ENCODE data around the gene ATP1A3. TPM values are rescaled to one million over a fixed set of nuclear protein-coding genes. Genes with fewer than 3 reads are reported as not detected.

ATP1A3 gene
- total RNA-seq, 1 donor: 5.4 TPM

DNA sequence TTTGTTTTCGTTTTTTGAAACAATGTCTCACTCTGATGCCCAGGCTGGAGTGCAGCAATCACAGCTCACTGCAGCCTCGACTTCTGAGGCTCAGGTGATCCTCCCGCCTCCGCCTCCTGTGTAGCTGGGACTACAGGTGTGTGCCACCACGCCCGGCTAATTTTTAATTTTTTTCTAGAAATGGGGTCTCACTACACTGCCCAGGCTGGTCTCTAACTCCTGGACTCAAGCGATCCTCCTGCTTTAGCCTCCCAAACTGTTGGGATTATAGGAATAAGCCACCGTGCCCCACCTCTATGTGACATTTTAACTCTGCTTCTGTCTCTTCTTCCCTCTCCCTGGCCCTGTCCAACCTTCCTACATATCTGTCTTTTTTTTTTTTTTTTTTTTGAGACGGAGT is 5.1 kb downstream of the ATP1A3 start:
- no peak for DNase-seq (ENCODE audit: low read depth in 2 of 3, low spot score in 2 of 3)

DNA sequence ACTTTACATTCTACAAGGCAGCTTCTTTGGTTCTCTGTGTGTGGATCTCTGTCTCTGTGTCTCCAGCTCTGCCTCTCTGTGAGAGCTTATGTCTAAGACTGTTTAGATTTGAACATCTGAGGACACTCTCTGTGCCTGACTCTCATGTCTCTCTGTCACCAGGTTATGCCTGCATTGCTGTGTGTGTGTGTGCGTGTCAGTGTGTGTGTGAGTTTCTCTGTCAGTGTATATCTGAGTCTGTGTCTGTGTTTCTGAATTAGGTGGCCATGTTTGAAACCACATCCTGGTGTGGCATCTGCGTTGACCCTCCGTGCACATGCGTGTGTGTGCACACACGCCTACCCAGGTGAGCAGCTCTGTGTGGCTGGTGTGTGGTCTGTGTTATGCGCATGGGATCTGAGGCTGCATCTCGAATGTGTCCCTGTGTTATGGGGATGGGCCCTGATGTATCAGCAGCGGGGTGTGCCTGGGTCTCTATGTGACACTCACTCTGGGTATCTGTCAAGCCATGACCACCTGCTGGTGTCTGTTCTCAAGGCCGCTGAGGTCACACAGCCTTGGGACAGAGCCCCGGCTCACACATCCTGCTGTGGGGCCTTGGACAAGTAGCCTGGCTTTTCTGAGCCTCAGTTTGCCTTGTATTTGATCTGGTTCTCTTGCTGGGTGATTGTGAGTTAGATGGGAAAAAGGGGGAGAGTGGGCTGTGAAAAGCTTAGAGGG is 6.7 kb downstream of the ATP1A3 start:
- DNase-seq (ENCODE audit: low read depth in 2 of 3, low spot score in 2 of 3): no peak

DNA sequence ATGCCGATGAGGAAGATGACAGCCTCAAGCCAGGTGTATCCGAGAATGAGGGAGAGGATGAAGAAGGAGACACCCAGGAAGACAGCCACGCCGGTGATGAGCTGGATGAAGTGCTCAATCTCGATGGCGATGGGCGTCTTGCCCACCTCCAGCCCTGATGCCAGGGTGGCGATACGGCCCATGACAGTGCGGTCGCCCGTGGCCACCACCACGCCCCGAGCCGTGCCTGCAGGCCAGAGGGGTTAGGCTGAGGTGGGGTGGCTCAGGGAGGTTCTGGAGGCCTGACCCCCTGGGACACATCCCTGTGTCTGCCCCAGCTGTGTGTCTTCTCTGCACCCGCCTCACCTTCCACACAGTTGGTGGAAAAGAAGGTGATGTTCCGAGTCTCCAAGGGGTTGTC is 9.1 kb downstream of the ATP1A3 start:
- no peak for DNase-seq (ENCODE audit: low read depth in 2 of 3, low spot score in 2 of 3)

DNA sequence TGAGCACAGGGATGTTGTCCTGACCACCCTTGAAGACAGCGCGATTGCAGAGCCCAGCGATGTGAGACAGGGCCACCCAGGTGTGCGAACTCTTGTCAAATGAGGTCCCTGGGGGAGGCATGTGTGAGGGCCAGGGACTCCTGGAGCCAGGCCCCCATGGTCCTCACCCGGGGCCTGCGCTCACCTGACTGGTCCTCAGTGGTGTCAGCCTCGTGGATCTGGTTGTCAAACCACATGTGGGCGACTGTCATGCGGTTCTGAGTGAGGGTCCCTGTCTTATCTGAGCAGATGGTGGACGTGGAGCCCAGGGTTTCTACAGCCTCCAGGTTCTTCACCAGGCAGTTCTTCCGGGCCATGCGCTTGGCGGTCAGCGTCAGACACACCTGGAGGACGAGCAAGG is 12.3 kb downstream of the ATP1A3 start:
- DNase-seq (ENCODE audit: low read depth in 2 of 3, low spot score in 2 of 3): no peak

DNA sequence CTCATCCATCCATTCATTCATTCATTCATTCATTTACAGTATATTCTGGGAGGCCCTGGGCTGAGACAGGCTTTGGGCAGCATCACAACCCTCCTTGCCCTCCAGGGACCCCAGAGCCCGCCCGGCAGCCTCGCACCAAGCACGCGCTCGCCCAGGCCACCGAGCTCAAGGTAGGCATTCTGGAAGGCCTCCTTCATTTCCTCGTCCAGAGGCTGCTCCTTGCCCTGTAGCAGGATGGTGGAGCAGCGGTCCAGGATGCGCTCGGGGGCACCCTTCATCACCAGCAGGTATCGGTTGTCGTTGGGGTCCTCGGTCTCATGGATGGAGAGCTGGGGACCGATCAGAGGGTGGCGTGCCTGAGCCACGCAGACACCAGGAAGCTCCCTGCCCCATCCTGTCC is 15.6 kb downstream of the ATP1A3 start:
- no peak for DNase-seq (ENCODE audit: low read depth in 2 of 3, low spot score in 2 of 3)

DNA sequence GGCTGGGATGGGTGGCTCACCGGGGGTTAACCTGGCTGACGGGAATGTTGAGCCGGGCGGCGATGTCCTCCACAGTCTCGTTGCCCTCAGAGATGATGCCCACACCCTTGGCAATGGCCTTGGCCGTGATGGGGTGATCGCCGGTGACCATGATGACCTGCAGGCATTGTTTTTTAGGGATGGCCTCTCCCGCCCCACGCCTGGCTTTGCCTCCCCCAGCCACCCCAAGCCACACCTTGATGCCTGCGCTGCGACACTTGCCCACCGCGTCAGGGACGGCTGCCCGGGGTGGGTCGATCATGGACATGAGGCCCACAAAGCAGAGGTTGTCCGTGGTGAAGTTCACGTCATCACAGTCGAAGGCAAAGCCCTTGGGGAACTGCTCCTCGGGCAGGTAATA is 16.1 kb downstream of the ATP1A3 start:
- no peak for DNase-seq (ENCODE audit: low read depth in 2 of 3, low spot score in 2 of 3)

DNA sequence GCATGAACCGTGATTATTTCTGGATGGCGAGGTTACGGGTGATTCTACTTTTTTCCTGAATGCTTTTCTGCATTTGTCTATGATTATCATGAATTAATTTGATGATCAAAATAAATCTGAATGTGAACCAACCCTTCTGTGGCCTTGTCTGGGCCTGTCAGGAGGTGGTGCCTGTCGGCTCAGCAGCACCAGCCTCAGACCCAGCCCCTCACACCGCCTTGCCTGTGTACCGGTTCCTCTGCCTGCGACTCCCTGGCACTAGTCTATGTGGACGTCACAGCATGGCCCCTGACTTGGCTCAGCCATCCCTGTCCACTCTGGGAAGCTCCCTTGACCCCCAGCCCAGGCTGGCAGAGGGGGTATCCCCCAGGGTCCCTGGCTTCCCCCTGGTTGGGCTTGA is 19.4 kb downstream of the ATP1A3 start:
- DNase-seq (ENCODE audit: low read depth in 2 of 3, low spot score in 2 of 3): no peak

DNA sequence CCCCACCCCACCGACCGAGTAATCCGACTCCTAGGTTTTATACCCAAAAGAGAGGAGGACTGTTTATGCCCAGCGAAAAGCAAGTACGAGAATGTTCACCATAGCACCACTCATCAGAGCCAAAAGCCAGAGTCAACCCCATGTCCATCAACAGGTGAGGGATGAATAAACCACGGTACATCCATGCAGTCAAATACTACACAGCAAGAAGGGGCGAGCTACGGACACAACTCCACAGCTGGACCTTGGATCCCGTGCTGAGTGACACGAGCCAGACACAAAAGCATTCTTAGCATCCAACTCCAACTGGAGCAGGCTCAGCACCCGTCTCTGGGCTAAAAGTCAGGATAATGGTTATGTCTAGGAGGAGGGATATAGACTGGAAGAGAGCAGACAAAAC is 22.7 kb downstream of the ATP1A3 start:
- no peak for DNase-seq (ENCODE audit: low read depth in 2 of 3, low spot score in 2 of 3)

DNA sequence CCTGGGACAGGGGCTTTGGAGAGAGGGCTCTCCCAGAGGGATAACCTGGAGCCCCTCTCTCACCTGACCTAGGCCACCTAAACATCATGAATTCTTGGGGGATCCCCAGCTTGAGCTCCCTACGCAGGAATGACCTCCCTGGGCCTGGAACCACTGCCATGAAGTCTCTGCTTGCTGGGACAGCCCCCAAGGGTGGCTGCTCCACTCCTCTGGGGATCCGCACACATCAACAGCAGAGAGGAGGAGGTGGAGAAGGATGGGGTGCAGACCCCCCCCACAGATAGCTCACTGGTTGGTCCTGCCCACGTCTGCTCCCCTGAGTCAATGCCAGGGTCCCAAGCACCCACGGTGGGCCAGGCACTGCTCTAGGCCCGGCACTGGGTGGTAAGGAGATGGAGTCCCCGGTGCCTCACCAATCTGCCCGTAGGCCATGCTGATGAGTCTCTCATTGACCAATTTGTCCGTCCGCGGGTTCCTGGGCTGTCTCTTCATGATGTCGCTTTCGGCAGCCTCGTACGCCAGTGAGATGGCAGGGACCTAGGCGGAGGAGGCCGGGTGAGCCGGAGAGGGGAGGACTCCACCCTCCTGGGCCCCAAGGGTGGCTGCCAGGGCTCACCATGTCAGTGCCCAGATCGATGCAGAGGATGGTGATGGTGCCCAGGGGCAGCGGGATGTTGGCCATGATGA is 24.1 kb downstream of the ATP1A3 start:
- DNase-seq (ENCODE audit: low read depth in 2 of 3, low spot score in 2 of 3): no peak

DNA sequence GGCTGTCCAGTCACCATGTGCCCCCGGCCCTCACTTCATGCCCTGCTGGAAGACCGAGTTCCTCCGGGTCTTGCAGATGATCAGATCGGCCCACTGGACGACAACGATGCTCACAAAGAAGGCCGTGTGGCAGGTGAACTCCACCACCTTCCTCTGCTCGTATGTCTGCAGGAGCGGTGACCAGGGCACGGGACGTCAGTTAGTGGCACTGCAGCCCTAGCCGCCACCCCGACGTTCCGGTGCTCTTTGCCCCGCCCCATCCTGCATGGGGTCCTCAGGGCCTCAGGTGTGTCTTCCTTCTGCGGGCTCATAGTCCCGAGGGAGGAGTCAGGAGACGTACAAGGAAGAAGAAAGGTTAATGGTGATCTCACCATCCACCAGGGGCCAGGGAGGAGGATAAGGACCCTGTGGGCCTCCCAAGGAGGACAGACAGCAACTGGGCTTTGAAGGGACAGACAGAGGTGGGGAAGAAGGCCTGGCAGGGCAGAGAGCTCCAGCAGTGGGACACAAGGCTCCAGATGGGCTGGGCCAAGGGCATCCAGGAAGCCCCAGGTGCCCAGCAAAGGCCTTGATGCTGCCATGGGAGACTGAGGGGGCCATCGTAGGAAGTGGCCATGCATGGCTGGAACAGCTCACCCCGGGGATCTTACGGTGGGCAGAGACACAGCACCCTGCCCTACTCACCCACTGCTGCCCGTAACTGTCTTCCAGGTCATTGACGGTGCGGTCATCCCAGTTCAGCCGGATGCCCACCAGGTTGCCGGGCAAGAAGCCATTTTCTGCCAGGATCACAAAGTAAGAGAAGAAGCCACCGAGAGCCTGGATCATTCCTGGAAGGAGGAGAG is 25.1 kb downstream of the ATP1A3 start:
- DNase-seq (ENCODE audit: low read depth in 2 of 3, low spot score in 2 of 3): no peak

DNA sequence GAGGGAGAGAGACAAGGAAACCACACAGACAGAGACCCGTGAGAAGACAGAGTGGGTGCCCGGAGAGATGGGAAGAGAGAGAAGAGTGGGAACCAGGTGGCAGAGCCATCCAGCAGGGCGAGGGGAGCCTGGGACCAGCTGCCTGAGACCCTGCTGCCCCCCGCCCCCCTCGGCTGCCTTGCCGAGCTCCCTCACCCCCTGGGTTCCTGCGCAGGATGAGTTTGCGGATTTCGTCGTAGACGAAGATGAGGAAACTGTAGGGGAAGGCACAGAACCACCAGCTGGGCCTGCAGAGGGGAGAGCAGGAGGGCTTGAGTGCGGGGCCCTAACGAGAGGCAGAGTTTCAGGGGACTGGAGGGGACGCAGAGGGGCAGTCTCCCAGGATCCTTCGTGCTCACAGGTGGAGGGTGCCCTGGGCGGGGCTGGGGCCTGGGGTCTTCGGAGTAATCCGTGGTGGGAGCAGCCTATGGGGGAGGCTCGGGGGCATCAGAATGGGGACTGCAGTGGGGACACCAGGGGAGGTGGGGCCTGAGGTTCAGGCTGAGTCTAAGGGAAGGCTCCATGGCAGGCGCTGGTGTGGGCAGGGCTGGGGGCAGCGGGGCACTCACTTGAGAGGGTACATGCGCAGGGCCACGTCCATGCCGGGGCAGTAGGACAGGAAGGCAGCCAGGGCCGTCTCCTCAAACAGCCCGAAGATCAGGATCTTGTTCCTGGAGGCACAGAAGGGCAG is 26.8 kb downstream of the ATP1A3 start:
- peak in 2 of 3 donors; percentile 67 to 86 for DNase-seq (ENCODE audit: low read depth in 2 of 3, low spot score in 2 of 3)

DNA sequence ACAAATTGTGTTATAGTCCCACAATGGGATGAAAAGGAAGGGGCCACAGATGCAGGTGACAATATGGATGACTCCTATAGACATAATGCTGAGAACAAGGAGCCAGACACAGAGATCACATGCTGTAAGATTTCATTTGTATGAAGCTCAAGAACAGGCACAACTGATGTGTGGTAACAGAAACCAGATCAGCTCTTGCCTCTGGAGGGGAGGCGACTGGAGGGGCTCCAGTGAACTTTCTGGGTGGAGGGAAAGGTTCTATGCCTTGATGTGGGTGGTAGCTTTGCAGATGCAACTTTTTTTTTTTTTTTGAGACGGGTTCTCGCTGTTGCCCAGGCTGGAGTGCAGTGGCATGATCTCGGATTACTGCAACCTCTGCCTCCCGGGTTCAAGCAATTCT is 28.9 kb downstream of the ATP1A3 start:
- no peak for DNase-seq (ENCODE audit: low read depth in 2 of 3, low spot score in 2 of 3)

DNA sequence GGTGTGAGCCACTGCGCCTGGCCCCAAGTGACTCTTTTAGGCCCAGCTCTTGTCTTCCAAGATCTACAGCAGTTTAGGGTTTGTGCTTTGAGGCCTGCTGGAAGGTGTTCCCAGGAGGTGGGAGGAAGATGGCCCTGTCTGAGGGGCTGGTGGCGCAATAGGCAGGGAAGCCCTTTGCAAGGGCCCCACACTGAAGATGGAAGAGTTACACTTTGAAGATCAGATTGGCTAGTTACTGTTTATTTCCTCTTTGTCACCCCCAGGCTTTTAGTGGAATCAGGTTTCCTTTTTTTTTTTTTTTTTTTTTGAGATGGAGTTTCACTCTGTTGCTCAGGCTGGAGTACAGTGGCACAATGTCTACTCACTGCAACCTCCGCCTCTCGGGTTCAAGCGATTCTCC is 33.1 kb downstream of the ATP1A3 start:
- no peak for DNase-seq (ENCODE audit: low read depth in 2 of 3, low spot score in 2 of 3)

DNA sequence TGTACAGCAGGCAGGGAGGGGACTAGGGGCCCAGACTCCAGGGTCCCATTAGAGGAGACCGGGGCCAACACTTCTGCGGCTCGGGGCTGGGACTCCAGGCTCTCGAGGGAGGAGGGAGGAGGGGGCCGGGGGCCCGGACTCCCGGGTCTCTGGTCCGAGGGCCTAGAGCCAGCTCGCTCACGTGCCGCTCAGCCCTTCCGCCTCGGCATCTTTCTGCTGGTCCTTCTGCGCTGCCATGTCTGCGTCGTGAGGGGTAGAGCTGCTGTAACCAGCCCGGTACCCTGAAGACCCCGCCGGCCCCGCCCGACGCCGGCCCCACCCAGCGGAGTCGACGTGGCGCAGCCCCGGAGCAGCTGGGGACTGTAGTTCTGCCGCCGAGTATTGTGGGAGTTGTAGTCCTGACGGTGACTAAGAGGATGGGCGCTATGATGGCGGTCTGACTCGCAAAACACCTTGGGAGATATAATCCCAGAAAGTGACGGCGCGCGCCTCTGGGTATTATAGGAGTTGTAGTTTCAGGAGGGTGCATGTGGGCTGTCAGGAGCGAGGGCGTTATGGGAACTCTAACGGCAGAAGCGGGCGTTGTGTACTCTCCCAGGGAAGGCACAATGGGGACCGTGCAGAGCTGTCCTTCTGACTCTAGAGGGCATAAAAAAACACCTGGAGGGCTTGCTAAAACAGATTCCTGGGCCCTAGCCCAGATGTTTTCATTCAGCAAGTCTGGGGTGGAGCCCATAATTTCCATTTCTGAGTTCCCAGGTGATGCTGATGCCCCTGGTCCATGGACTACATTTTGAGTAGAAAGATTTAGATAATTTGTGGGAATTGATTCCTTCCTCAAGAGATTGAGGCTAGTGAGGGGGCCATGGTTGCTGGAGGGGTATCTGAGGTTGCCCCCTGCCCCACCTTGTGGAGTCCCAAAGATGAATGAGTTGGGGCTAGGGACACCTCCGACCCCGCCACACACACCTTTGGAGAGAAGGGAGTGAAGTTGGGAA is 34.7 kb downstream of the ATP1A3 start, which contains the start of gene RABAC1:
RABAC1 (minus strand) TSS at position 266 of the 998 bp plus-strand sequence; CDS start at position 237, 29 bp downstream.
- DNase-seq (ENCODE audit: low read depth in 2 of 3, low spot score in 2 of 3): peak in 2 of 3 donors; percentile 85 to 90

DNA sequence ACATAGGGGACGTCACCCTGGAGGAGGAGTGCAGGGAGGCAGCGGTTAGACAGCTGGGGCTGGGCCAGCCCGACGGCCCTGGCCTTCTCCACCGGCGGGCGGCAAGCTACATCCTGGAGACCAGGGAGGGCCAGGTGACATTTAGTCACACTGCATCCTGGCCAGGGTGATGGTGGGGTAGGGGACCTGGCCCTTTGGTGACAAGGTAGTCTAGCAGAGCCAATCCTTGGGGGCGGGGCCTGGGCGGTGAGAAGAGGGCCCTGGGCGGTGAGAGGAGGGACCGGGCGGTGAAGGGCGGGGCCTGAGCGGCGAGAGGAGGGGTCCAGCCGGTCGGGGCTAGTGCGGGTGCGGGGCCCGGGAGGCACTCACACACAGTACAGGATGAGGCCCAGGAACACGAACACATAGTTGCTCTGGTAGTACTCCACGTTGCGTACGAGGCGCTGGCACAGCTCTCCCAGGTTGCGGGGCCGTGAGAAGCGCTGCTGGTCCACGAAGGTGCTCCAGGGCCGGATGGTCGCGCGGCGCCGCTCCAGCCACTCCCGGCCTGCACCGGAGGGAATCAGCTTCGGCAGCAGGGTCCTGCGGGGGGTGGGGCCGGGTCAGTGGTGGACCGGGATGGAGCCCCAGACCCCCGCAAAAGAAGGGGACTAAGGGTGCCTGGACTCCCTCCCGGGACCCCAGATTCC is 35.5 kb downstream of the ATP1A3 start:
- peak in 2 of 3 donors; percentile 68 to 79 for DNase-seq (ENCODE audit: low read depth in 2 of 3, low spot score in 2 of 3)

DNA sequence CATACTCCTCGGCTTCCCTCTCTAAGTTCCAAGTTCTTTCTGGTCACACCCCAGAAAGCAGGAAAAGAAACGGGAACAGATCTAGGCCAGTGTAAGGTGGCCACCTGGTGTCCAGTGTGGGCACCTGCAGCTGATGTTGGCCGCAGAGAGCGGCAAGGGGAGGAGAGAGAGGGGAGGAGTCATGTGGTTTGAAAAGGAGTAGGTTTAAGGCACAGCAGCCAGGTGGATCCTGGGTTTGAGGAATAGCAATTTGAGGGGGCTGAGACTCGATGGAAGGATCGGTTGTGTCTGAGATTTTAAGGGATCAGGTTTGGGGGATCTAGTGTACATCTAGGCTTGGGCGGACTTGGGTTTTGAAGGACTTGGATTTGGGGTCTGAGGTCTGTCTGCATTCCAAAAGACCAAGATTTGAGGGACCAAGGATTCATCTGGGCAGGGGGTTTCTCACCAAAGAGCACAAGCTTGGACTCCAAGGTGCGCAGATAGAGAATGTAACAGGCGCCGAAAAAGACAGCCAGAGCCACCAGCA is 36.1 kb downstream of the ATP1A3 start:
- DNase-seq (ENCODE audit: low read depth in 2 of 3, low spot score in 2 of 3): peak in 2 of 3 donors; percentile 74 to 77

DNA sequence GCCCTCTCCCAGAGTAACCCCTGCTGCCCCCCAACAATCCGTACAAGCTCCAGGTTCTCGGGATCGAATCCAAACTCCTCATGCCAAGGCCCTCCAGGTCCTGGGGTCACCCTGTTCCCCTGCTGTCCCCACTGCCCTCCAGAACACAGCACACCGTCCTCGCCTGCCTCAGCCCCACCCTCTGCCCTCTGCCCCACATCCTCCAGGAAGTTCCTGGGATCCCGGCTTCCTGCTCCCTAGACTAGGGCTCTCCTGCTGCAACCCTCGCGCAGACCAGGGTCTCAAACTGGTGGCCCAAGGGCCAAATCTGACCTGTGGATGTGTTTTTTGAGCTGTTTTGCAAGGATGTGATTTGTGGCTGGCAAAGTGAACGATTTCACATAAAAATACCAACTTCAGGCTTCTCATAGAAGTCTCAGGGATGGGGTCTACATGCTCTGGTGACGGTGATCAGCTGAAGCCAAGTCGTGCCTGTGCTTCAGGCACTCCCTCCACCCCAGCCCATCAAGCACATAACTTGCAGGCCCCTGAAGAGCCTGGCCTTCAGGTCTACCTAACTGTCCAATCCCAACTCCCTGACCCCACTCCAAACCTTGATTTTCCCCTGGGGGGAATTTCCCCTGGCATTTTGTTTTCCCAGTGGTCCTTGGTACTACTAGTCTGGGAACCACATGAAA is 36.7 kb downstream of the ATP1A3 start:
- no peak for DNase-seq (ENCODE audit: low read depth in 2 of 3, low spot score in 2 of 3)

DNA sequence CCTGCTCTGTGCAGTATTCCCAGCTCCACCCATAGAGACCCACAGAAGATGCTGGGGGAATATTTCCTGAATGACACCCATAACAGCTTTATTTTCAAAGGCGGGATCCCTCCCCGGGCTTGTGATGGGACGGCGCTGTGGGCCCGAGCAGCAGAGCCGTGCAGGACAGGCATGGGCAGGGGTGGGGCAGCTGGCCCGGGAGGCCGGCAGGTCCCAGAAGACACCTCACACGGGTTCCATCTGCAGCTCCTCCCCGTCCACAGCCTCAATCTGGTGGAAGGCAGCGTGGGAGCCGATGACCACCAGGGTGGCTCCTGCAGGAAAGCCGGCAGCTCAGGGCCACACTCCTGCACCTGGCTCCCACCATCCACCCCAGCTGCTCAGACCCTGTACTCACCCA is 37.4 kb downstream of the ATP1A3 start:
- no peak for DNase-seq (ENCODE audit: low read depth in 2 of 3, low spot score in 2 of 3)

Measured in hematopoietic multipotent progenitor cell (in vitro differentiated cells).